ENCODE results near the gene KIF12. TPM values are rescaled to one million over a fixed set of nuclear protein-coding genes. Genes with fewer than 3 reads are reported as not detected.

KIF12 gene
- total RNA-seq, 2 donors from 2014 or later: 0.09 TPM; not detected in 1

DNA sequence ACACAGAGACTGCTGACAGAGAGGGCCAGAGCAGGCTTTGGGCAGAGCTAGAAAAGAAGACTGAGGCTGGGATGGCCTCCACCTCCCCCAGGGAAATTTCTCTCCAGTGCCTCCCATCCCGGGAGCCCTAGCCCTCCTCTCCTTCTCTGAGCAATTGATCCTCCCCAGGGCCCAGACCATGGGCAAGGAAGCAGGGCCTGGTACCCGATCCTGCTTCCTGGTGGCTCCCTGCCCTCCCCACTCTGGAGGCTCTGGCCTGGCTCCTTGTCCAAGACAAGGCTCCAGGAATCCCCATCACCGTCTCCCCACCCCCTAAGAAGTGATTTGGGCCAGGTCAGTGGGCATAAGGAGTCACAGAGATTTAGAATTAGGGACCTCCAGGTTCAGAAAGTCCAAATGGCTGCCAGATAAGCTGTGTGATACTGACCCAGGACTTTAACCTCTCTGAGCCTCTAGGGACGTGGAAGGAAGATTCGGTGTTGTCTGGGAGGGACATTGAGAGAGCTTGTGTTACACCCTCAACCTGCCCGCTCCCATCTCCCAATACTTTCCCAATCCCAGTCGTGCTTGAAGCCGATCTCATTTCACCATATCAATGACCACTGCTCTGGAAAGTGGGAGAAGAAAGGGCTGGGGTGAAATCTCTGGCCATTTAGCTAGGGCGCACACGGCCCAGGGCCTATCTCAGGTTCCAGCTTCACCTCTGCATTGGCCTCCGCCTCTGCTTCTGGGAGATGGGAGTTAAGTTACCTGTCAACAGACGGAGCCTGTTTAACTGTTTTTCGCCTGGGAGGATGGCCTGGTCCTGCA is 25.8 kb upstream of the KIF12 start:
- intact Hi-C loops (cut with DNase I): no loop called here
- ATAC-seq (no peak), DNase-seq (no peak)

DNA sequence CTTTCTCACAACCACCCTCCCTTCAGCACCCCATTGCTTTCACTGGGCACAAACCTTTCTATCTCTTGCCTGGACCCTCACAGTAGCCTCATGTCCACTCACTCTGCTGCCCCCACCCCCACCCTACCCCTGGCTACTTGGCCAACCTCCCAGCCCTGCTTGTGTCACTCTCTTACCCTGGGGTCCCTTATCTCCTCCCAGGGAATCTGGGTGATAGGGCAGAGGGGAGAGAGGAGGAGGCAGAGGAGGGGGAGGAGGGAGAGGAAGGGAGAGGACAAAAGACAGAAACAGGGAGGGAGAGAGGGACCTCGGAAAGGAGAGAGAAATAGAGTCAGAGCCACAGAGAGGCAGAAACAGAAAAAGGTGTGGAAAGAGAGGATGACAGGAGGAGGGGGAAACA is 25.0 kb upstream of the KIF12 start:
- peak; percentile 39 to 45 for ATAC-seq
- intact Hi-C loops (cut with DNase I): no loop called here

DNA sequence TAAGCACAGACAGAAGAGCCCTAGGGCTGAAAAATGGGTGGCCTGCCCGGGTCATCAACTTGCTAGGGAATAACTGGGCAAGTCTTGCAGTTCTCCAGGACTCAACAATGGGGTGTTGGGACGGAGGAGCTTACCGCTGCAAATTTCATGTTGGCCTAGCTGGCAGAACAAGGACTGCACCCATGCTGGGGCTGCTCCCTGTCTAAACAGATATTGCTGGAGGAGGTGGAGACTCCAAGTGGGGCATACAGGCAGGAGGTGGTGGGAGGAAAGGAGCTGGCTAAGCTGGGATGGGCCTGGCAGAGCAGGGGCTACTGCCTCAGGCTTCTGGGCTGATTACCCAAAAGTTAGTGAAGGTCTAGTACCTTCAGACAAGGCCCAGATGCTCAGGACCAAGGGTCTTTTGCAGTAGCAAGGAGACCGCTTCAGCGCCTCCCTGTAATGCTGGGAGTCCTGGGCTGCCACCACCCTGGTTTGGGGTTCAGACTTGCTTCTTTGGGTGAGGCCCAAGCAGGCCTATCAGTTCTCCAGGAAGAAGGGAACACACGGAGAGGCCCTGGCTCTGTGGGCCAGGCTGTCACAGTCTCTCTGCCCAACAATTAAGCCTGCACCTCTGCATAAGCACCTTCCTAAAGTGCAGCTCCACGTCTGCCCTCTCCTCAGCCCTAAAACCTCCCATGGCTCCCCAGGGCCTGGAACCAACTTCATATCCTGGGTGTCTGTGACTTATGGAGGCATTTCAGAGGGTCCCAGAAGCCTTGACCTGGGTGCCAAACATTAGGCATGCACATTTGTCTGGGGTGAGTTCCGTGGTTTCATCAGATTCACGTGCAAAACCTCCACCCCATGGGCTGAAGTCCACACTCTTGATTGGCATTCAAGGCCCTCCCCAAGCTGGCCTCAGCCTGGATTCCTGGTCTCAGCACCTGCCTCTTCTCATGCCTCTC is 24.2 kb upstream of the KIF12 start:
- intact Hi-C loops (cut with DNase I): no loop called here
- no peak for ATAC-seq
- no peak for DNase-seq

More for the DNA sequence above, 25.0 kb upstream of the KIF12 start:
- DNase-seq: no peak

DNA sequence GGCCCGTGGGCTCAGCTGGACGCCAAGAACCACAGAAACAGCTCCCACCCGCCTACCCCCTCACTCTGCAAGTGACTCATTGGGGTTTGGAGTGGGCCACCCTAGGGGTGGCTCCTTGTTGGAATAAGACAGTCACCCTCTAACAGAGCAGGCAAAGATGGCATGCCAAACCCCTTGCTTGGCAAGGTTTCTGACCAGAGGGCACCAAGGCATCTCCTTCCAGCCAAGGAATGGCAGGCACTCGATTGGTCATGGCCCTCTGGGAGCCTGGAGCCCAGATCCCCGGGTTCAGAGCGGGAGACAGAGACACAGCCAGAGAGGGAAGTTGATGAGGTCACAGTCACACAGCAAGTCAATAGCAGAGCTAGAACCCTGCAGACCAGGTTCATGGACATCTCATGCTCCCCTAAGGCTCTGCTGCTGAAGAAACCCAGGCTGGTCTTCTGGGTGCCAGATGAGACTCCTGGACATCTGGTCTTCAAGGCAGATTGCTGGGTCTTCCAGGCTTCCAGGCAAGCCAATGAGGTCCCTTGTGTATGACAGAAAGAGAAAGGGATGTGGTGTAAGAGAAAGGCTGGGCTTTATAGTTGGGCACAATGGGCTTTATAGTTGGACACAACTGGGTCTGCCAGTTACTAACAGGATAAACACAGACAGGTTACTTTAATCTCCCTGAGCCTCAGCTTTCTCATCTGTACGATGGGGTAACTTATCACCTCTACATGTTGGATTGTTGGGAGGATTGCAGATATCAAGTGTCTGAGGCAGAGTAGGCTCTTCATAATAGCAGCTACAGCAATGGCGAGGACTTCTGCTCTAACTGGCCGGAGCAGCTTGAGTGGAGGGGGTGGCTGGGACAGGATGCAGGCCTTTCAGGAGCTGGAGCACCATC is 23.3 kb upstream of the KIF12 start:
- ATAC-seq (no peak), DNase-seq (no peak)
- intact Hi-C loops (cut with DNase I): no loop called here

DNA sequence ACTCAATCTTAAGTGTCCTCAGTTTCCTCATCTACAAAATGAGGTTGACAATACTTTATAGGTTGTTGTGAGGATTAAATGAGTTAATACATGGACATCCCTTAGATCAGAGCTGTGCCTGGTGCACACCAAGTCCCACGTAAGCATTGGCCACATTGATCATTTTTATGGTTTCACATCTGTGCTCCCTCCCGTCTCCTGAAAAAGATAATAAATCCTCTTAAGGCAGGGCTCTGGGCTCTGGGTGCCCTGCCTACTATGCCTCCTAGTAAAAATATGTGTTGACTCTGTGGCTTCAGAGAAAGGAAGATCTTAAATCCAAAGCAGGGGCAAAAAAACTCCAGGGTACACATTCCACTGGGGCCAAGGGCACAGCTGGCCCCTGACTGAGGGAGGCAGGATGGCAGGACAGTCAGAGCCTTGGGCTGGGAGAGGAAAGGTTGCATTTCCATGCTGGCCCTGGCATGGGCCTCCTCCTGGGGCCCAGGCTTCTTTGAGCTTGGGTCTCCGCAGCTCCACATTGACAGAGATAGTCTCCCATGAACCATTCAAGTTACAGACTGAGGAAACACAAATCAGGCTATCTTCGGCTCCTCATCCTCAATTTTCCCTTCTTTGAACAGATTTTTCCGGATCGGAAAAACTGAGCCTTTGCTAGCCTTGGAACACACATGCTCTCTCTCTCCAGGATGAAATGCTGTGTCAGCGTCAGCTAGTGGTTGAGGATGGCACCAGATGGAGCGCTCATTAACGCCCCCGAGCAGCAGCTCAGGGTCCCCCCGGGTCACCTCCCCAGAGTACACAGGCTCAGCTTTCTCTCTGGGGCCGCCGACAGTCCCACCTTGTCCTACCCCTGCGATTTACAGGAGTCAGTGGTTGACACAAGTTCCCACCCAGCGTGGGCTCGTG is 22.4 kb upstream of the KIF12 start:
- DNase-seq: no peak
- no peak for ATAC-seq
- intact Hi-C loops (cut with DNase I): no loop called here

DNA sequence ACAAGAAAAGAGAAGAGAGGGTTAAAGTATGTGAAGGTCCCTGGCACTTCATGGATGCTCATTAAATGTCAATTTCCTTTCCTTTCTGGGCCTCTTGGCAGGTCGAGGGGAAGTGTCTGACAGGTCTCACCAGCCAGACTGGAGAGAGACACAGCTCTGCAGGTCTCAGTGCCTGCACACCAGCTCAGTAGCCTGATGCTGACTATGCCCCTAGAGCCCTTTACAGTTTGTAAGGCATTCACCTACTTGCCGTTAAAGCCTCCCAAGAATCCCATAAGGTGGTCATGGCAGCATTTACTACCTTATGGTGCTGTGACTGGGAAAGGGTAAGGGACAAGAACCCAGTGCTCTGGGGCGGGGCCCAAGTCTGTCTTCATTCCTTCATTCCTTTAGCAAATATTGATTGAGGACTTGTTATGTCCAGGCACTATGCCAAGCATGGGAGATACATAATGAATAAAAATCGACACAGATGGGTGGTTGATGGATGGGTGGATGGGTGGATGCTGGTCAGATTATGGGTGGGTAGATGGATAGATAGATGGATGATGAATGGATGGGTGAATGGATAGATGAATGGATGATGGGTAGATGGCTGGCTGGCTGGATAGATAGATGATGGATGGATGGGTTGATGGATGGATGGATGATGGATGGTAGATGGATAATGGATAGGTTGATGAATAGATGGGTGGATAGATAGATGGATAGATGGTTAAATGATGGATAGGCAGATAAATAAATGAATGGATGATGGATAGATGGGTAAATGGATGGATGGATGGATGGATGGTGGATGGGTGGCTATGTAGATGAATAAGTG is 21.3 kb upstream of the KIF12 start:
- intact Hi-C loops (cut with DNase I): no loop called here
- DNase-seq (no peak), ATAC-seq (no peak)

DNA sequence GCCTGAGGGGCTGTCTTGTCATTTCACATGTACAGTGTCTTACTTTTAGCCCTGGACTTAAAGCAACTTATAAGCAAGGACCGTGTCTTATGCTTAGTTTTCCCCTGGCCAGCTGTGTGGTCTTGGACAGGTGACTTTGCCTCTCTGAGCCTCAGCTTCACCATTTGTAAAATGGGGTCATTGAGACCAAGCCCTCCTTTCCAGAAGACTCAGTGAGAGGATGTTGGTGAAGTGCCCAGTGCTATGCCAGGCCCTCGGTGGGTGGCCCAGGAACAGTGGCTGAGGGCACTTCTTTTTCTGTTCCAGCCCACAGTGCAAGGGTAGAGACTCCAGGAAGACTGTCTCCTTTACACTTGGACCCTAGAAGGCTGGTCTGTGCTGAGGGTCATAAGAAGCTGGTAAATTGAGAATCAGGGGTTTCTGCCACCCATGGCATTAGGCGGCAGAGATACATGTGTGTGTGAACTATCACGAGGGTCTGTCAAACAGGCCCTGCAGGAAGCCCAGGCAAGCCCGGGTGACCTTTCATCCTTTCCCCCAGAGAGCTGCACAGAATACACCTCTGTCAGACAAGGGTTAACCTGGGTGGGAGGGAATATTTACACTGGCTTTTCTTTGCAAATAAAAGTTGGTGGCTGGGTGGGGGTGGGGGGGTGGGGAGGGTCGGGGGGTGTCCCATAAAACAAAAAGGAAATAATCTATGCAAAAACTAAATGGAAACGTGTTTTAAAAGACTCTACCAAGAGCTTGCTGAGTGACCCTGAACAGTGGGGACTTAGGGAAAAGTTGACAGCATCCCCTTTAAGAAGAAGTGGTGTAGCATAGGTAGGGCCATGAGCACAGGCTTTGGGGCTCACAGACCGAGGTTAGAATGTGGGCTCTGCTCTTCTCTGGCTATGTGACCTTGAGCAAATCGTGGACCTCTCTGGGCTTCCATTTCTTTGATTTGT is 20.4 kb upstream of the KIF12 start:
- DNase-seq (no peak), ATAC-seq (no peak)
- intact Hi-C loops (cut with DNase I): no loop called here

DNA sequence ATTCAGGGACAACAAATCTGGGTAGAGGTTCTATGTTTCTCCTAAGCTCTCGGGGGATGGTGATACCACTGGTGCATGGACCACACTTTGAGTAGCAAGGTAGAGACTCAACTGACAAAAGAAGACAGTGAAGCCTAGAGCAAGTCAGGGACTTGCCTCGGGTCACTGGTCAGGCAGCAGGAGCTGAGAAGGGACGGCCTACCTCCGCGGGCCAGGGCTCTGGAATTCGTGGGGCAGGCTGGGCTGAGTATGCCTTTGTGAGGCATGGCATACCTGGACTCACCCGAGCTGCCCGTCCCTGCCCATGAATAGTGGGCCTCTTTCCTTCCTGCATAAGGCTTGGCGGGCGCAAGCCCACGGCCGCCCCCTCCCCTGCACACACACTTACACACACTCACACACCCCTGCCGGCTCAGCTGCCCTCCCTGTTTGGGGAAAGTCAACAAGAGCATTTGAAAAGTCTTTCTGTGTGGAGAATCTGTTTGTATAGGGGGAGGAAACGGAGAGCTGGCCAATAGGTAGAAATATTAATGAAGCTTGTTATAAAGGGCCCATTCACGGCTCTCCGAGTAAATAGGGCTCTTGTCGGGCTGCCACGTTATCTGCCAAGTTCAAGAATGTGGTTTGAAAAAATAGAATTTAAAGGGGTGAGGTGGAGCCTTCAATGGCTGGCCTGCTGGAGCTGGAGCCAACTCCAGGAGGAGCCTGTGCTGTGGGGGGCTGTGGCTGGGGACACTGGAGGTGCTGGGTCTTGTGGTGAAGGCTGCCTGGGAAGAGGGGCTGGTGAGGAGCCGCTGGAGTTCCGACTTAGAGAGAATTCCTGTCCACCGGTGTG is 19.1 kb upstream of the KIF12 start:
- DNase-seq (no peak), ATAC-seq (no peak)
- intact Hi-C loops (cut with DNase I): no loop called here

DNA sequence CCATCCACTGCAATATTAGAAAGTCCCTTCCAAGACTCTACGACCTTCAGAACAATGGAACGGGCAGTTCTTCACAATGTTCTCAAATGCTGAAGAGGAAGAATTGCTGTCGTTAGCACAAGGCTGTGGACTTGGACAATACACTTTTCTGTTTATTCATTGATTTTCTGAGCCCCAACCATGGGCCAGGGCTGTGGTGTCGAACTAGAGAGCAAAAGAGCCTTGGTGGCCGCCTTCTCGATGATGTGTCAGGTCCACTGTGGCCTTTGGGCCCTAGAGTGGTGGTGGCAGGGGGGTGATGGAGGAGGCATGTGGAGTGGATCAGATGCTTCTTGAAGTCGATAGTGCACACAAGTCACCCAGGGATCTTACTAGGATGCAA is 18.5 kb upstream of the KIF12 start:
- DNase-seq (no peak), ATAC-seq (no peak)
- intact Hi-C loops (cut with DNase I): no loop called here

DNA sequence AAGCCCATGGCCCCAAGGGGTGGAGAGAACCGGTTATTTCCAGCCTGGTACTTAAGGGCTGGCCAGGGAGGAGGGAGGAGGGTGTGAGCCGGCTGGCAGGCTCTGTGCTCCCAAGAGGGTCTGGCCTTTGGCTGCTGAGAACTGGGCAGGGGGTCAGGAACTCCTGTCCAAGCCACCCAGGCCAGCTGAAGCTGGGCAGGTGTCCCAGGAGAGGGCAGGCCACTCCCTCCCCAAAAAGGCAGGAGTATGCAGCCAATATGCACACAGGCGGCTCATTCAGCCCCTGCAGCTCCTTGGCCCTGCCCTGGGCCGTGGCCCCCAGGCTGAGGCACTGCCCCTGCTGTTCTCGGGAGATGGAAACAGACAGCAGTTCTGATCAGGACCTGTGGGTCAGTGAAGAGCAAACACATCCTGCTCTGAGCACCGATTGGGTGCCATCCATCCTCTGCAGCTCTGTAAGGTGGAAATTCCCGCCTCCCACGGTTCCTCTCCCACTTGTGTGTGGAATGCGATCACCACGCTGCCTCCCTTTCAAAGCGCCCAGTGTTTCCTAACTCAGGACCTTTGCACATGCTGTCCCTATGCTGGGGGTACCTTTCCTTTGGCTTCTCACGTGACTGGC is 17.1 kb upstream of the KIF12 start:
- no peak for DNase-seq

DNA sequence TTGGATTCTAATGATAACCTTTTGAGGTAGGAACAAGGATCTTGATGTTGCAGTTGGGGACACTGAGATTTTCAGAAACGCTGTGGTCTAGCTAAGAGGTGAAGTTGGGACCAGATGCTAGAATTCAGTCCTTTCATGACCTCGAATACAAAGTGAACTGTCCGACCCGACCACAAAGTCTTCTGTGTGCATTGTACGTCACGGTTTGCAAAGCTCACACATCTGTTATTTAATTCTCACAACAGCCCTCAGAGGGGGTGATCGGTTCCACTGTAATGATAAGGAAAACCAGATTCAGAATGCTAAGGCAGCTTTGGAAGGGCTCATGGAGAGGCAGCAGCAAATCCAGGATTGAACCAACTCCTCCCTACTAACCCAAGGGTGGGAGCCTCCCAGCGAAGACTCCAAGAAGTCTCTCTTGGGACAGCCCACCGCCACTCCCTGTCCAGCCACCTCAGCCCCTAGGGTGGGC is 16.6 kb upstream of the KIF12 start:
- peak in 1 of 2 donors; percentile 6 for ATAC-seq
- intact Hi-C loops (cut with DNase I): no loop called here
- no peak for DNase-seq

More for the DNA sequence above, 17.1 kb upstream of the KIF12 start:
- intact Hi-C loops (cut with DNase I): no loop called here
- ATAC-seq: peak in 1 of 2 donors; percentile 82

DNA sequence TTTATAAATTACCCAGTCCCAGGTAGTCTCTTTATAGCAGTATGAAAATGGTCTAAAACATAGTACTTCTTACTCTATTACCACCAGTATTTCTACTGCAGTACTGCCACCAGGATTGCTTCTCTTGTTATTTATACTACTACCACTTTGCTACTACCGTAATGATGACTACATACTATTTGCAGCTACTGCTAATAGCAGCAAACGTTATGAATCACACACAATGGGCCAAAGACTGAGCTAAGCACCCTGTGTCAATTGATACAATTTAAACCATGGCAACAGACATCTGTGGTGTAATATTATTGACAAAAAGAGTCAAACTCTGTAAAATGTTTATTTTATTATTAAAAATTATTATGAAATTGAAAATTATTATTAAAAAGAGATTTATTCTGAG is 15.3 kb upstream of the KIF12 start:
- DNase-seq: no peak
- intact Hi-C loops (cut with DNase I): no loop called here
- no peak for ATAC-seq

DNA sequence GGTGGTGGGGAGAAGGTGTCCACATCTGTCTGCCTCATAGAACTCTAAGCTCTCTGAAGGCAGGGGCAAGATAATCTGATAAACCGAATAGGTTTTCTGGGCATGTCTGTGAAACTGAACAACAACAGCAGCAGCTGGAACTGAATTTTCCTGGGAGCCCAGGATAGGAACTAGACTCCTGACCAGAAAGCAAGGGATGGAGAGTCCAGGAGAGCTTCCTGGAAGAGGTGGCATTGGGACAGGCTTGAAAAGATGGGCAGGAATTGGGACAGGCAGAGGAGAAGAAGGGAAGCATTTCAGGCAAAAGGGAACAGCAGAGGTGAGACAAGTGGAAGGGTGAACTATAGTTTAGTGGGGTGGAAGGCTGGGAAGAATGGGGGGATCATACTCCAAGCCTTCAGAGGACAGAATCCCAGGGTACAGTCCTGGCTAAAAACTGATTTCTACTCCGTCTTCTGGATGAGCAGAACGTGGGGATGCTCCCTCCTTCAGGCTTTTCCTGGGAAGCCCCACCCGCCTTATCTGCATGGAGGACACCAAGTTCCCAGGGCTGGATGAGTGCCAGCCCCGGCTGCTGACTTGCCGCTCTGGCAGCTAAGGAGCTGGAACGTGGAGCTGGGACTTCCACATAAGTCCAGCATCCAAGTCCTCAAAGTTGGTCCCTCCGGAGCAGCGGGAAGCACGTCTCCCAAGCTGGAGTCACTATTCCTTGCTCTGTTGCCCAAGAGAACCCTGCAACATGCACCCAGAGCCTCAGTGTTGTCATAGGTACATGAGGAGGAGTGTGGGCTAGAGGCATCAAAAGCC is 13.9 kb upstream of the KIF12 start:
- ATAC-seq: peak; percentile 77 to 86
- DNase-seq: peak; percentile 88
- intact Hi-C loops (cut with DNase I): no loop called here

DNA sequence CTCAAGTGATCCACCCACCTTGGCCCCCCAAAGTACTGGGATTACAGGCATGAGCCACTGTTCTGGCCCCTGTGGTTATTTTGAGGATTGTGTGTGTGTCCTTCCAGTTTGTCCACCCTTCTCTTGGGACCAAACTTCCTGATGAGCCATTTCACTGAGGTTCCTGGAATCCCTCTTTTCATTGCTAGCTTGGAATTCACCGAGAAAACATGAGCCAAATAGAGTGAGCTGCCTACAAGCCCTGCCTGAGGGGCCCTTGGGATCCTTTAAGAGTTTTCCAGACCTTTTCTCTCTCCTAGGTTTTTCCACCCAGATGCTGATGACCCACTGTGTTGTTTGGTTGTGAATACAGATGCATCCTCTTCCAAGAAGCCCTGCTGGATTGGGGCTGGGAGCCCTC is 13.2 kb upstream of the KIF12 start:
- no peak for DNase-seq
- intact Hi-C loops (cut with DNase I): no loop called here
- no peak for ATAC-seq

Data from left cardiac atrium (tissue), 4 donors.